Cardiac fibroblast (primary cell): ENCODE data around the gene ZNF860.

Experiments used
- DNase-seq, 2 donors: peaks; one replicate each; pipeline versions ENCODE4 v3.0.0 to v3.0.0-alpha.2; 2010; ENCODE audit warnings: low read depth in 2 of 2
- H3K4me3 ChIP-seq, 2 donors: replicated peaks in 1 of 2; 1 replicate in 1 of 2; 2 replicates in 1 of 2; pipeline ENCODE4 v1.5.1; 2011; ENCODE audit warnings: low read depth in 2 of 2, low read length in 2 of 2, mild to moderate bottlenecking in 2 of 2, moderate library complexity in 1 of 2
- TF ChIP-seq, protein P1 (sequence below): IDR thresholded peaks from one replicate; pipeline ENCODE4 v1.5.1; 2011; ENCODE audit warnings: low read depth, mild to moderate bottlenecking, low read length, inconsistent platforms

Gene ZNF860

DNA sequence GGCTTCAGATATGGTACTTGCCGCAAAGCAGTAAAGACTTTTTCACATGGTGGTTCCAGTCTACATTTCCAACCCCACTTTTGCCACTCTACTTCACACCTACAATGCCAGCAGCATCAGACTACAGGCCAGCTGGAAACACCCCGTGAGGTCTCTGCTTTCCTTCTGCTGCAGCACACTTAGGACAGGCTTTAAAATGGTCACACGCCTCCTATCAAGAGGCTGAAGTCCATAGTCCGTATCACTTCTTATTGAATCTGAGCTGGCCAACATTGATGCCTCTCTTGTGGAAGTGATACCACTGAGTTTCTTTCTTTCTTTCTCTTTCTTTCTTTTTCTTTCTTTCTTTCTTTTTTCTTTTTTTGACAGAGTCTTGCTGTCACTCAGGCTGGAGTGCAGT lies 59.8 kb downstream of the ZNF860 start:
- TF ChIP-seq, protein P1, sequence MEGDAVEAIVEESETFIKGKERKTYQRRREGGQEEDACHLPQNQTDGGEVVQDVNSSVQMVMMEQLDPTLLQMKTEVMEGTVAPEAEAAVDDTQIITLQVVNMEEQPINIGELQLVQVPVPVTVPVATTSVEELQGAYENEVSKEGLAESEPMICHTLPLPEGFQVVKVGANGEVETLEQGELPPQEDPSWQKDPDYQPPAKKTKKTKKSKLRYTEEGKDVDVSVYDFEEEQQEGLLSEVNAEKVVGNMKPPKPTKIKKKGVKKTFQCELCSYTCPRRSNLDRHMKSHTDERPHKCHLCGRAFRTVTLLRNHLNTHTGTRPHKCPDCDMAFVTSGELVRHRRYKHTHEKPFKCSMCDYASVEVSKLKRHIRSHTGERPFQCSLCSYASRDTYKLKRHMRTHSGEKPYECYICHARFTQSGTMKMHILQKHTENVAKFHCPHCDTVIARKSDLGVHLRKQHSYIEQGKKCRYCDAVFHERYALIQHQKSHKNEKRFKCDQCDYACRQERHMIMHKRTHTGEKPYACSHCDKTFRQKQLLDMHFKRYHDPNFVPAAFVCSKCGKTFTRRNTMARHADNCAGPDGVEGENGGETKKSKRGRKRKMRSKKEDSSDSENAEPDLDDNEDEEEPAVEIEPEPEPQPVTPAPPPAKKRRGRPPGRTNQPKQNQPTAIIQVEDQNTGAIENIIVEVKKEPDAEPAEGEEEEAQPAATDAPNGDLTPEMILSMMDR, result no peak
- no peak overlapping the region for H3K4me3 ChIP-seq
- DNase-seq, result no peak
